ENCODE results near the gene LAMA2. TPM values are rescaled to one million over a fixed set of nuclear protein-coding genes. Genes with fewer than 3 reads are reported as not detected.

Gene LAMA2
- total and polyA plus RNA-seq, 4 donors, result 23.9 to 172 (median 78.5) TPM

GRCh38 chr6:128990360-128990759 is 107.4 kb downstream of the LAMA2 start:
- no peaks in the 10 kb centered on the region for H3K4me1 ChIP-seq (ENCODE audit: control insufficient read depth, insufficient read depth, low read length)
- no peaks in the 10 kb centered on the region for H3K36me3 ChIP-seq (ENCODE audit: control insufficient read depth, insufficient read depth, low read length)
- DNase-seq (ENCODE audit: low read depth in 4 of 6, low spot score in 6 of 6), result no peak
- H3K27ac ChIP-seq (ENCODE audit: low read depth, low read length), result no peak overlapping the region
- no peak overlapping the region for H3K4me3 ChIP-seq (ENCODE audit: low read depth, low read length)
- H3K9me3 ChIP-seq (ENCODE audit: control insufficient read depth, insufficient read depth, low read length), result no peaks in the 10 kb centered on the region
- H3K27me3 ChIP-seq (ENCODE audit: control insufficient read depth, insufficient read depth, low read length), result no peaks in the 10 kb centered on the region
- WGBS (ENCODE audit: insufficient coverage), result no CpG with 5 or more reads among the region's 3 CpGs

DNA sequence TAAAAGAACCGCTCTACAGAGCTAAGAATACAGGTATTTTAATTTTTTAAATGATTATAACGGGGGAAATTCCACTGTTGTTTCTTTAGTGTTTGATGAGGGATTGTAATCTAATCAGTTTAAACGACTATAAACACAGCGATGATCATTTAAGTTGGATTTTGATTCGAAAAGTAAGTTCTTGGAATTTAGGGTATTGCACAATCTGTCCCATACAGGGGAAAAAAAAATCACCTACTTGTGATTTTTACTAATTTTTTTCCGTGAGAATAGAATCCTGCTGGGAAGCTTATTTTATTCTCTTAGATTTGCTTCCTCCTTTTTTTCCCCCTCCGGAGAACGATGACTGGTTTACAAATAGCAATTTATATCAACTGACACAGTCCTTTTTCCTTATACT is 108.0 kb downstream of the LAMA2 start:
- H3K27me3 ChIP-seq (ENCODE audit: control insufficient read depth, insufficient read depth, low read length), result no peaks in the 10 kb centered on the region
- DNase-seq (ENCODE audit: low read depth in 4 of 6, low spot score in 6 of 6), result no peak
- no peaks in the 10 kb centered on the region for H3K9me3 ChIP-seq (ENCODE audit: control insufficient read depth, insufficient read depth, low read length)
- no peak overlapping the region for H3K27ac ChIP-seq (ENCODE audit: low read depth, low read length)
- no CpG with 5 or more reads among the region's 8 CpGs for WGBS (ENCODE audit: insufficient coverage)
- no peaks in the 10 kb centered on the region for H3K4me1 ChIP-seq (ENCODE audit: control insufficient read depth, insufficient read depth, low read length)
- no peaks in the 10 kb centered on the region for H3K36me3 ChIP-seq (ENCODE audit: control insufficient read depth, insufficient read depth, low read length)
- no peak overlapping the region for H3K4me3 ChIP-seq (ENCODE audit: low read depth, low read length)

- no peak overlapping the region for H3K27ac ChIP-seq (ENCODE audit: low read depth, low read length)
- no peaks in the 10 kb centered on the region for H3K4me1 ChIP-seq (ENCODE audit: control insufficient read depth, insufficient read depth, low read length)
- no peak overlapping the region for H3K4me3 ChIP-seq (ENCODE audit: low read depth, low read length)
- H3K9me3 ChIP-seq (ENCODE audit: control insufficient read depth, insufficient read depth, low read length), result peaks cover 2% of the 10 kb centered on the region
- WGBS (ENCODE audit: insufficient coverage), result no CpG with 5 or more reads among the region's 4 CpGs
- DNase-seq (ENCODE audit: low read depth in 4 of 6, low spot score in 6 of 6), result peak in 2 of 6 donors; percentile 76 to 84
- H3K36me3 ChIP-seq (ENCODE audit: control insufficient read depth, insufficient read depth, low read length), result no peaks in the 10 kb centered on the region
- no peaks in the 10 kb centered on the region for H3K27me3 ChIP-seq (ENCODE audit: control insufficient read depth, insufficient read depth, low read length)
These were observed 110.2 kb downstream of the LAMA2 start for GRCh38 chr6:128993166-128993565.

DNA sequence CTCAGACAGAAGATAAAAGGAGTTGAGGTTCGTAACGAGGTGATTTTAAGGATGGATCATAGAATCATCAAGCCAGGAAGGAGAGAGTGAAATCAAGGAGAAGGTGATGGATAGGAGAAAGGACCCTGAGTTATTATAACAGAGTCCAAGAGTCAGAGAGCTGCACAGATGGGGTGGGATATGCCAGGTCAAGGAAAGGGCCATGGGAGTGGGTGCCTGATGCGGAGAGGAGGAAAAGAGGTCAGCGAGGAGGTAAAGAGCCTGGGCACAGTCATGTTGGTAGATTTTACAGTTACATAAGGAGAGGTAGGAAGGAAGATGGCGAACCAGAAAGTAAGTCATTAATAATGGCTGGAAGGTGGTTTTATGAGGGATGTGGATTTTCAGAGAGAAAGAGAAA is 114.9 kb downstream of the LAMA2 start:
- Histone ChIP-seq H3K36me3 (ENCODE audit: control insufficient read depth, insufficient read depth, low read length) (no peaks in the 10 kb centered on the region), H3K27ac (ENCODE audit: low read depth, low read length) (no peak overlapping the region), H3K4me3 (ENCODE audit: low read depth, low read length) (no peak overlapping the region), H3K27me3 (ENCODE audit: control insufficient read depth, insufficient read depth, low read length) (no peaks in the 10 kb centered on the region), H3K4me1 (ENCODE audit: control insufficient read depth, insufficient read depth, low read length) (no peaks in the 10 kb centered on the region), H3K9me3 (ENCODE audit: control insufficient read depth, insufficient read depth, low read length) (peaks cover 2% of the 10 kb centered on the region)
- no peak for DNase-seq (ENCODE audit: low read depth in 4 of 6, low spot score in 6 of 6)
- 90% methylated on average over 5 of the region's 5 CpGs for WGBS (ENCODE audit: insufficient coverage)

GRCh38 chr6:129006724-129007514 is 124.0 kb downstream of the LAMA2 start:
- DNase-seq (ENCODE audit: low read depth in 4 of 6, low spot score in 6 of 6), result peak in 2 of 6 donors; percentile 21 to 35
- no peaks in the 10 kb centered on the region for H3K36me3 ChIP-seq (ENCODE audit: control insufficient read depth, insufficient read depth, low read length)
- no peaks in the 10 kb centered on the region for H3K9me3 ChIP-seq (ENCODE audit: control insufficient read depth, insufficient read depth, low read length)
- no peak overlapping the region for H3K27ac ChIP-seq (ENCODE audit: low read depth, low read length)
- no peaks in the 10 kb centered on the region for H3K4me1 ChIP-seq (ENCODE audit: control insufficient read depth, insufficient read depth, low read length)
- no peaks in the 10 kb centered on the region for H3K27me3 ChIP-seq (ENCODE audit: control insufficient read depth, insufficient read depth, low read length)
- H3K4me3 ChIP-seq (ENCODE audit: low read depth, low read length), result no peak overlapping the region
- 46% methylated on average over 2 of the region's 4 CpGs for WGBS (ENCODE audit: insufficient coverage)

DNA sequence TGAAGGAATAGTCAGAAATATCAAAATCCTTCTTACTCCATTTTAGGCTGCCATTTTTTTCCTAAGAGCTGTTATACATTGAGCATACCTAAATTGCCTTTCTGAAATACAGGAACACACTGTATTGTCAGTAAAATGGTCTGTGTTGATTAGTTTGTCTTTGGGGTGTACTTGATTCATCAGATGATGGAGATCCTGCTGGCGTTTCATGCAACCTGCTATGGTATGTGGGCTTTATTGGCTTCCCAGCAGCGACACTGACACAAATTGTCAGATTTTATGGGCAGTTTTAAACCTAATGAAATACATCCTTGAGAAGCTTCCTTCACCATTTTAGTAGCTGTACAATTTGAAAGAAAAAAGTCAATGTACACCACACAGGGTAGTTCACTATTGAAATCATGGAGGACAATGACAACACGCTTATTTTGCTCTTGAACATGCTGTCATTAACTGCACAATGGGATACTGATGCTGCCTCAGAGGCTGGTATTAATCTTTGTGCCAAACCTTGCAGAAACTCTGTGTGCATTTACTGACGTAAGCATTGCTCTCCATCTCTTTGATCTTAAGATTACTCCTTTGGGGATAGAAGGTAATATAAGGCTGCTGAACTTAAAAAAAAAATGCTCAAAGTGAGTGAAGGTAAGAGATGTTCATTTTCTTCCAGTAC is 124.9 kb downstream of the LAMA2 start:
- Histone ChIP-seq H3K4me3 (ENCODE audit: low read depth, low read length) (no peak overlapping the region), H3K27ac (ENCODE audit: low read depth, low read length) (no peak overlapping the region), H3K36me3 (ENCODE audit: control insufficient read depth, insufficient read depth, low read length) (no peaks in the 10 kb centered on the region), H3K27me3 (ENCODE audit: control insufficient read depth, insufficient read depth, low read length) (no peaks in the 10 kb centered on the region), H3K9me3 (ENCODE audit: control insufficient read depth, insufficient read depth, low read length) (no peaks in the 10 kb centered on the region), H3K4me1 (ENCODE audit: control insufficient read depth, insufficient read depth, low read length) (no peaks in the 10 kb centered on the region)
- peak in 1 of 6 donors; percentile 90 for DNase-seq (ENCODE audit: low read depth in 4 of 6, low spot score in 6 of 6)
- 50% methylated on average over 1 of the region's 4 CpGs for WGBS (ENCODE audit: insufficient coverage)

- Histone ChIP-seq H3K27ac (ENCODE audit: low read depth, low read length) (no peak overlapping the region), H3K9me3 (ENCODE audit: control insufficient read depth, insufficient read depth, low read length) (no peaks in the 10 kb centered on the region), H3K36me3 (ENCODE audit: control insufficient read depth, insufficient read depth, low read length) (no peaks in the 10 kb centered on the region), H3K4me3 (ENCODE audit: low read depth, low read length) (no peak overlapping the region), H3K4me1 (ENCODE audit: control insufficient read depth, insufficient read depth, low read length) (no peaks in the 10 kb centered on the region), H3K27me3 (ENCODE audit: control insufficient read depth, insufficient read depth, low read length) (no peaks in the 10 kb centered on the region)
- DNase-seq (ENCODE audit: low read depth in 4 of 6, low spot score in 6 of 6), result no peak
- WGBS (ENCODE audit: insufficient coverage), result no CpG with 5 or more reads among the region's 2 CpGs
These were observed 125.7 kb downstream of the LAMA2 start for GRCh38 chr6:129008591-129008990.

DNA sequence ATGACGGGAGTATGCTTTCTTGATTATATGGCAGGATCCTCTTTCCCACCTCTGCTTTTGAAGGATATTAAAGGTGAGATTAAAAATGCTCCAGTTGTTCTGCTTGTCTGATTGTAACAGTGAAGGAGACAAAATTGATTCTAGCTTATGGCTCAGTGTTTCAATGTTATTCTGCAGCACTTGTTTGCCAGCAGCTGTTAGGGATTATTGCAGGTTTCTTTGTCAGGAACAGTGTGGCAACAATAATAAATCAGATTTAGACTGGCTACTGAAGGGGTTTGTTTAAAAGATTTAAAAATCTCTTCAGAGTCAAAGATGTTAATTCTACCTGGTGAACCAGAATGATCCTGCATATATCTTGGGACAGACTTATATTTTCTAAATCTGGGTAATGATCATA is 126.9 kb downstream of the LAMA2 start:
- Histone ChIP-seq H3K27me3 (ENCODE audit: control insufficient read depth, insufficient read depth, low read length) (no peaks in the 10 kb centered on the region), H3K4me1 (ENCODE audit: control insufficient read depth, insufficient read depth, low read length) (no peaks in the 10 kb centered on the region), H3K27ac (ENCODE audit: low read depth, low read length) (no peak overlapping the region), H3K36me3 (ENCODE audit: control insufficient read depth, insufficient read depth, low read length) (no peaks in the 10 kb centered on the region), H3K4me3 (ENCODE audit: low read depth, low read length) (no peak overlapping the region), H3K9me3 (ENCODE audit: control insufficient read depth, insufficient read depth, low read length) (no peaks in the 10 kb centered on the region)
- no CpG with 5 or more reads among the region's 1 CpG for WGBS (ENCODE audit: insufficient coverage)
- peak in 1 of 6 donors; percentile 74 for DNase-seq (ENCODE audit: low read depth in 4 of 6, low spot score in 6 of 6)

- Histone ChIP-seq H3K4me3 (ENCODE audit: low read depth, low read length) (no peak overlapping the region), H3K27ac (ENCODE audit: low read depth, low read length) (no peak overlapping the region), H3K9me3 (ENCODE audit: control insufficient read depth, insufficient read depth, low read length) (no peaks in the 10 kb centered on the region), H3K4me1 (ENCODE audit: control insufficient read depth, insufficient read depth, low read length) (no peaks in the 10 kb centered on the region), H3K36me3 (ENCODE audit: control insufficient read depth, insufficient read depth, low read length) (no peaks in the 10 kb centered on the region), H3K27me3 (ENCODE audit: control insufficient read depth, insufficient read depth, low read length) (no peaks in the 10 kb centered on the region)
- no CpG with 5 or more reads among the region's 2 CpGs for WGBS (ENCODE audit: insufficient coverage)
- DNase-seq (ENCODE audit: low read depth in 4 of 6, low spot score in 6 of 6), result no peak
These were observed 131.4 kb downstream of the LAMA2 start for GRCh38 chr6:129014302-129014701.

- WGBS (ENCODE audit: insufficient coverage), result no CpG with 5 or more reads among the region's 3 CpGs
These were observed 132.8 kb downstream of the LAMA2 start for GRCh38 chr6:129015721-129016120.

More at GRCh38 chr6:129015721-129016120, 132.8 kb downstream of the LAMA2 start:
- H3K27me3 ChIP-seq (ENCODE audit: control insufficient read depth, insufficient read depth, low read length), result no peaks in the 10 kb centered on the region
- H3K9me3 ChIP-seq (ENCODE audit: control insufficient read depth, insufficient read depth, low read length), result no peaks in the 10 kb centered on the region
- no peak overlapping the region for H3K27ac ChIP-seq (ENCODE audit: low read depth, low read length)
- H3K4me3 ChIP-seq (ENCODE audit: low read depth, low read length), result no peak overlapping the region
- no peak for DNase-seq (ENCODE audit: low read depth in 4 of 6, low spot score in 6 of 6)
- H3K4me1 ChIP-seq (ENCODE audit: control insufficient read depth, insufficient read depth, low read length), result no peaks in the 10 kb centered on the region
- no peaks in the 10 kb centered on the region for H3K36me3 ChIP-seq (ENCODE audit: control insufficient read depth, insufficient read depth, low read length)
